GM23338 (cell line): Measurements from ENCODE around the gene TOMM70. TPM values are rescaled to one million over a fixed set of nuclear protein-coding genes. Genes with fewer than 3 reads are reported as not detected.

ENCODE experiments used
- ATAC-seq: fragments of 200-7000 bp; cut with Tn5 transposase; 3 replicates; pipeline ENCODE4 v1.9.1; 2020
- DNase-seq: peaks from one replicate; pipeline ENCODE4 v3.0.0-alpha.2; 2015; ENCODE audit warnings: low spot score
- H2AFZ ChIP-seq: fragments of 200-600 bp; sonication (generic); 2 replicates; pipeline ENCODE4 v1.8.0; 2016; ENCODE audit warnings: antibody characterized with exemption, mild to moderate bottlenecking, moderate library complexity
- H3F3A ChIP-seq: fragments of 200-600 bp; sonication (generic); replicated peaks from 2 replicates; pipeline ENCODE4 v1.8.0; 2017; ENCODE audit warnings: antibody characterized with exemption, mixed run types, low read depth
- H3K27ac ChIP-seq: fragments of 200-600 bp; sonication (generic); 2 replicates; pipeline ENCODE4 v1.6.1; 2016; ENCODE audit warnings: low read depth
- H3K27me3 ChIP-seq: fragments of 200-600 bp; sonication (generic); 2 replicates; pipeline ENCODE4 v1.8.0; 2016; ENCODE audit warnings: mild to moderate bottlenecking, mixed run types, moderate library complexity; ENCODE audit not compliant: insufficient read depth
- H3K36me3 ChIP-seq: fragments of 200-600 bp; sonication (generic); 2 replicates; pipeline ENCODE4 v1.8.0; 2016; ENCODE audit warnings: mild to moderate bottlenecking; ENCODE audit not compliant: insufficient read depth
- H3K4me1 ChIP-seq: fragments of 200-600 bp; sonication (generic); 2 replicates; pipeline ENCODE4 v1.8.0; 2016; ENCODE audit warnings: mild to moderate bottlenecking, moderate library complexity; ENCODE audit not compliant: insufficient read depth
- H3K4me2 ChIP-seq: fragments of 200-600 bp; sonication (generic); 2 replicates; pipeline ENCODE4 v1.7.1; 2017; ENCODE audit warnings: mixed run types
- H3K4me3 ChIP-seq: fragments of 200-600 bp; sonication (generic); 2 replicates; pipeline ENCODE4 v1.6.1; 2016; ENCODE audit warnings: mixed run types
- H3K79me2 ChIP-seq: fragments of 200-600 bp; sonication (generic); replicated peaks from 2 replicates; pipeline ENCODE4 v1.8.0; 2017; ENCODE audit warnings: mild to moderate bottlenecking; ENCODE audit not compliant: insufficient read depth
- H3K9me2 ChIP-seq: fragments of 200-600 bp; sonication (generic); 2 replicates; pipeline ENCODE4 v1.8.0; 2017; ENCODE audit not compliant: insufficient read depth
- H4K20me1 ChIP-seq: fragments of 200-600 bp; sonication (generic); replicated peaks from 2 replicates; pipeline ENCODE4 v1.8.0; 2017; ENCODE audit warnings: mild to moderate bottlenecking; ENCODE audit not compliant: insufficient read depth
- H3K27ac Mint-ChIP-seq: 2 replicates; pipeline ENCODE4 v1.8.0; 2020; ENCODE audit warnings: inconsistent platforms, mild to moderate bottlenecking, moderate library complexity, mixed read lengths
- H3K27me3 Mint-ChIP-seq: 3 replicates; pipeline ENCODE4 v1.8.0; 2022; ENCODE audit warnings: low read depth, mild to moderate bottlenecking, moderate library complexity, mixed read lengths, inconsistent platforms; ENCODE audit not compliant: insufficient read depth, poor library complexity
- H3K36me3 Mint-ChIP-seq: 3 replicates; pipeline ENCODE4 v1.8.0; 2021; ENCODE audit warnings: low read depth, mild to moderate bottlenecking, inconsistent platforms, moderate library complexity, mixed read lengths
- H3K4me1 Mint-ChIP-seq: 3 replicates; pipeline ENCODE4 v1.8.0; 2020; ENCODE audit warnings: mild to moderate bottlenecking, inconsistent platforms, mixed read lengths
- H3K4me3 Mint-ChIP-seq: 3 replicates; pipeline ENCODE4 v1.8.0; 2021; ENCODE audit warnings: moderate library complexity, mild to moderate bottlenecking, inconsistent platforms, mixed read lengths
- H3K9me3 Mint-ChIP-seq: 3 replicates; pipeline ENCODE4 v1.8.0; 2020; ENCODE audit warnings: moderate library complexity, mild to moderate bottlenecking, inconsistent platforms, mixed read lengths
- CREB1 ChIP-seq: fragments of 250-450 bp; sonication (Bioruptor Pico); IDR thresholded peaks from 2 replicates; pipeline ENCODE4 v1.5.0; 2020; ENCODE audit warnings: low read depth, mild to moderate bottlenecking, moderate library complexity
- EZH2phosphoT487 ChIP-seq: fragments of 200-600 bp; sonication (generic); IDR thresholded peaks from one replicate; pipeline ENCODE4 v1.8.1; 2018; ENCODE audit warnings: antibody characterized with exemption; ENCODE audit not compliant: unreplicated experiment
- JUNB ChIP-seq: IDR thresholded peaks from one replicate; pipeline ENCODE4 v1.6.1; 2016; ENCODE audit warnings: antibody characterized with exemption; ENCODE audit not compliant: unreplicated experiment
- NANOG ChIP-seq: IDR thresholded peaks from 2 replicates; pipeline ENCODE4 v1.6.1; 2016; ENCODE audit warnings: antibody characterized with exemption, borderline replicate concordance
- STAT1 ChIP-seq: IDR thresholded peaks from one replicate; pipeline ENCODE4 v1.6.1; 2016; ENCODE audit warnings: antibody characterized with exemption; ENCODE audit not compliant: unreplicated experiment
- ZNF114 ChIP-seq: fragments of 250-450 bp; sonication (Bioruptor Pico); IDR thresholded peaks from 2 replicates; pipeline ENCODE4 v1.5.0; 2020; ENCODE audit warnings: mild to moderate bottlenecking, moderate library complexity
- polyA plus RNA-seq: library from polyadenylated mRNA; unstranded; fragments of >200 nt; fragmentation: Nextera tagmentation; extraction: Ambion mirVana; gene quantifications from 2 replicates; pipeline ENCODE4 v1.2.1, GENCODE V29; 2016
- total RNA-seq: library from RNA; depleted of rRNA; stranded (reverse); fragments of >200 nt; shearing (Covaris generic); gene quantifications from 2 replicates; pipeline ENCODE4 v1.2.3, GENCODE V29; 2014
- TF ChIP-seq, protein P1 (sequence below): fragments of 250-450 bp; sonication (Bioruptor Pico); IDR thresholded peaks from 2 replicates; pipeline ENCODE4 v1.5.0; 2020; ENCODE audit warnings: mild to moderate bottlenecking, moderate library complexity
- TF ChIP-seq, protein P2 (sequence below): IDR thresholded peaks from one replicate; pipeline ENCODE4 v1.6.1; 2018; ENCODE audit warnings: antibody characterized with exemption; ENCODE audit not compliant: unreplicated experiment

The TOMM70 gene
- total and polyA plus RNA-seq, 2 experiments from 2014 or later, result 29.5 to 66.8 TPM

DNA sequence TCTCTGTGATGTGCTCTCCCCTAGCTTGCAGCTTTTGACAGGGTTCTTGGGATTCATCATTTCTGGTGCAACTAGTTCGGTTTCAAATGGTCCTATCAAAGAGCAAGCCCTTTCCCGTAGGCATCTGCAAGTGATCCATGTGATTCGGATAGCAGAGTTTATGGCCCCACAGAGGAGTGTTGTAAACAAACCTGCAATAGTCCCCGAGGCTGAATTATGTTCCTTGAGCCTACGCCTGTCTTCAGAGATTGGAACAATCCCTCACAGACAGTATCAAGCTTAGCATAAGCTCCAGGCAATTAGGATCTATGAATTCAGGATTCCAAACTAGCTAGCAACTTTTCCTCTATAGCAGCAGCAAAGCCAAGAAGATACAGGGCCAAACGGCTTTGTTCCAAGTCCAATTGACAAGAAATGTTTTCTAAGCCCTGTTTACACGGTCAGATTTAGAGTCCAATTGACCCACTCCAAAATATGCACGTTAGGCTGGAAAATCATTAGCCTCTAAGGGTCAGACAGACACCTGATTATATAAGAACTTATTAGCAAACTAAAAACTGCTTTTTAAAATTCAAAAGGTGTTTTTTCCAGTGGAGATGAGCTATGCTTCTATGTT lies 25.3 kb upstream of the TOMM70 start:
- ATAC-seq (no peak), DNase-seq (no peak)
- no peaks in the 10 kb centered on the region for H3K9me2 ChIP-seq
- no peak overlapping the region for H3K4me3 ChIP-seq
- Mint-ChIP-seq H3K27ac (no peak overlapping the region), H3K9me3 (no peaks in the 10 kb centered on the region), H3K4me1 (peaks cover 3% of the 10 kb centered on the region; the same call in 2 of the 3 replicates), H3K36me3 (no peaks in the 10 kb centered on the region), H3K4me3 (no peak overlapping the region), H3K27me3 (no peaks in the 10 kb centered on the region)
- no peaks in the 10 kb centered on the region for H3K36me3 ChIP-seq
- H3K27me3 ChIP-seq, result no peaks in the 10 kb centered on the region
- H3K27ac ChIP-seq, result no peak overlapping the region
- H3K4me1 ChIP-seq, result no peaks in the 10 kb centered on the region
- H3F3A ChIP-seq, result no peaks in the 10 kb centered on the region
- H2AFZ ChIP-seq, result no peak overlapping the region
- peaks cover 3% of the 10 kb centered on the region; the same call in 1 of the 2 replicates for H4K20me1 ChIP-seq
- no peaks in the 10 kb centered on the region for H3K79me2 ChIP-seq
- TF ChIP-seq, protein P1, sequence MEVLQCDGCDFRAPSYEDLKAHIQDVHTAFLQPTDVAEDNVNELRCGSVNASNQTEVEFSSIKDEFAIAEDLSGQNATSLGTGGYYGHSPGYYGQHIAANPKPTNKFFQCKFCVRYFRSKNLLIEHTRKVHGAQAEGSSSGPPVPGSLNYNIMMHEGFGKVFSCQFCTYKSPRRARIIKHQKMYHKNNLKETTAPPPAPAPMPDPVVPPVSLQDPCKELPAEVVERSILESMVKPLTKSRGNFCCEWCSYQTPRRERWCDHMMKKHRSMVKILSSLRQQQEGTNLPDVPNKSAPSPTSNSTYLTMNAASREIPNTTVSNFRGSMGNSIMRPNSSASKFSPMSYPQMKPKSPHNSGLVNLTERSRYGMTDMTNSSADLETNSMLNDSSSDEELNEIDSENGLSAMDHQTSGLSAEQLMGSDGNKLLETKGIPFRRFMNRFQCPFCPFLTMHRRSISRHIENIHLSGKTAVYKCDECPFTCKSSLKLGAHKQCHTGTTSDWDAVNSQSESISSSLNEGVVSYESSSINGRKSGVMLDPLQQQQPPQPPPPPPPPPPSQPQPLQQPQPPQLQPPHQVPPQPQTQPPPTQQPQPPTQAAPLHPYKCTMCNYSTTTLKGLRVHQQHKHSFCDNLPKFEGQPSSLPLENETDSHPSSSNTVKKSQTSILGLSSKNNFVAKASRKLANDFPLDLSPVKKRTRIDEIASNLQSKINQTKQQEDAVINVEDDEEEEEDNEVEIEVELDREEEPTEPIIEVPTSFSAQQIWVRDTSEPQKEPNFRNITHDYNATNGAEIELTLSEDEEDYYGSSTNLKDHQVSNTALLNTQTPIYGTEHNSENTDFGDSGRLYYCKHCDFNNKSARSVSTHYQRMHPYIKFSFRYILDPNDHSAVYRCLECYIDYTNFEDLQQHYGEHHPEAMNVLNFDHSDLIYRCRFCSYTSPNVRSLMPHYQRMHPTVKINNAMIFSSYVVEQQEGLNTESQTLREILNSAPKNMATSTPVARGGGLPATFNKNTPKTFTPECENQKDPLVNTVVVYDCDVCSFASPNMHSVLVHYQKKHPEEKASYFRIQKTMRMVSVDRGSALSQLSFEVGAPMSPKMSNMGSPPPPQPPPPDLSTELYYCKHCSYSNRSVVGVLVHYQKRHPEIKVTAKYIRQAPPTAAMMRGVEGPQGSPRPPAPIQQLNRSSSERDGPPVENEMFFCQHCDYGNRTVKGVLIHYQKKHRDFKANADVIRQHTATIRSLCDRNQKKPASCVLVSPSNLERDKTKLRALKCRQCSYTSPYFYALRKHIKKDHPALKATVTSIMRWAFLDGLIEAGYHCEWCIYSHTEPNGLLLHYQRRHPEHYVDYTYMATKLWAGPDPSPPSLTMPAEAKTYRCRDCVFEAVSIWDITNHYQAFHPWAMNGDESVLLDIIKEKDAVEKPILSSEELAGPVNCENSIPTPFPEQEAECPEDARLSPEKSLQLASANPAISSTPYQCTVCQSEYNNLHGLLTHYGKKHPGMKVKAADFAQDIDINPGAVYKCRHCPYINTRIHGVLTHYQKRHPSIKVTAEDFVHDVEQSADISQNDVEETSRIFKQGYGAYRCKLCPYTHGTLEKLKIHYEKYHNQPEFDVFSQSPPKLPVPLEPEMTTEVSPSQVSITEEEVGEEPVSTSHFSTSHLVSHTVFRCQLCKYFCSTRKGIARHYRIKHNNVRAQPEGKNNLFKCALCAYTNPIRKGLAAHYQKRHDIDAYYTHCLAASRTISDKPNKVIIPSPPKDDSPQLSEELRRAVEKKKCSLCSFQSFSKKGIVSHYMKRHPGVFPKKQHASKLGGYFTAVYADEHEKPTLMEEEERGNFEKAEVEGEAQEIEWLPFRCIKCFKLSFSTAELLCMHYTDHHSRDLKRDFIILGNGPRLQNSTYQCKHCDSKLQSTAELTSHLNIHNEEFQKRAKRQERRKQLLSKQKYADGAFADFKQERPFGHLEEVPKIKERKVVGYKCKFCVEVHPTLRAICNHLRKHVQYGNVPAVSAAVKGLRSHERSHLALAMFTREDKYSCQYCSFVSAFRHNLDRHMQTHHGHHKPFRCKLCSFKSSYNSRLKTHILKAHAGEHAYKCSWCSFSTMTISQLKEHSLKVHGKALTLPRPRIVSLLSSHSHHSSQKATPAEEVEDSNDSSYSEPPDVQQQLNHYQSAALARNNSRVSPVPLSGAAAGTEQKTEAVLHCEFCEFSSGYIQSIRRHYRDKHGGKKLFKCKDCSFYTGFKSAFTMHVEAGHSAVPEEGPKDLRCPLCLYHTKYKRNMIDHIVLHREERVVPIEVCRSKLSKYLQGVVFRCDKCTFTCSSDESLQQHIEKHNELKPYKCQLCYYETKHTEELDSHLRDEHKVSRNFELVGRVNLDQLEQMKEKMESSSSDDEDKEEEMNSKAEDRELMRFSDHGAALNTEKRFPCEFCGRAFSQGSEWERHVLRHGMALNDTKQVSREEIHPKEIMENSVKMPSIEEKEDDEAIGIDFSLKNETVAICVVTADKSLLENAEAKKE (CRISPR knock-in tag), result no peak
- TF ChIP-seq, protein P2, sequence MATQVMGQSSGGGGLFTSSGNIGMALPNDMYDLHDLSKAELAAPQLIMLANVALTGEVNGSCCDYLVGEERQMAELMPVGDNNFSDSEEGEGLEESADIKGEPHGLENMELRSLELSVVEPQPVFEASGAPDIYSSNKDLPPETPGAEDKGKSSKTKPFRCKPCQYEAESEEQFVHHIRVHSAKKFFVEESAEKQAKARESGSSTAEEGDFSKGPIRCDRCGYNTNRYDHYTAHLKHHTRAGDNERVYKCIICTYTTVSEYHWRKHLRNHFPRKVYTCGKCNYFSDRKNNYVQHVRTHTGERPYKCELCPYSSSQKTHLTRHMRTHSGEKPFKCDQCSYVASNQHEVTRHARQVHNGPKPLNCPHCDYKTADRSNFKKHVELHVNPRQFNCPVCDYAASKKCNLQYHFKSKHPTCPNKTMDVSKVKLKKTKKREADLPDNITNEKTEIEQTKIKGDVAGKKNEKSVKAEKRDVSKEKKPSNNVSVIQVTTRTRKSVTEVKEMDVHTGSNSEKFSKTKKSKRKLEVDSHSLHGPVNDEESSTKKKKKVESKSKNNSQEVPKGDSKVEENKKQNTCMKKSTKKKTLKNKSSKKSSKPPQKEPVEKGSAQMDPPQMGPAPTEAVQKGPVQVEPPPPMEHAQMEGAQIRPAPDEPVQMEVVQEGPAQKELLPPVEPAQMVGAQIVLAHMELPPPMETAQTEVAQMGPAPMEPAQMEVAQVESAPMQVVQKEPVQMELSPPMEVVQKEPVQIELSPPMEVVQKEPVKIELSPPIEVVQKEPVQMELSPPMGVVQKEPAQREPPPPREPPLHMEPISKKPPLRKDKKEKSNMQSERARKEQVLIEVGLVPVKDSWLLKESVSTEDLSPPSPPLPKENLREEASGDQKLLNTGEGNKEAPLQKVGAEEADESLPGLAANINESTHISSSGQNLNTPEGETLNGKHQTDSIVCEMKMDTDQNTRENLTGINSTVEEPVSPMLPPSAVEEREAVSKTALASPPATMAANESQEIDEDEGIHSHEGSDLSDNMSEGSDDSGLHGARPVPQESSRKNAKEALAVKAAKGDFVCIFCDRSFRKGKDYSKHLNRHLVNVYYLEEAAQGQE, result no peak
- TF ChIP-seq EZH2phosphoT487 (no peak), NANOG (no peak), ZNF114 (CRISPR knock-in tag) (no peak), STAT1 (no peak), CREB1 (CRISPR knock-in tag) (no peak), JUNB (no peak)
- H3K4me2 ChIP-seq, result no peak overlapping the region
